ENCODE data around the gene RNF13. TPM values are rescaled to one million over a fixed set of nuclear protein-coding genes. Genes with fewer than 3 reads are reported as not detected.

The RNF13 gene
- total and polyA plus RNA-seq, 8 donors: 18.1 to 51.9 (median 35.3) TPM

DNA sequence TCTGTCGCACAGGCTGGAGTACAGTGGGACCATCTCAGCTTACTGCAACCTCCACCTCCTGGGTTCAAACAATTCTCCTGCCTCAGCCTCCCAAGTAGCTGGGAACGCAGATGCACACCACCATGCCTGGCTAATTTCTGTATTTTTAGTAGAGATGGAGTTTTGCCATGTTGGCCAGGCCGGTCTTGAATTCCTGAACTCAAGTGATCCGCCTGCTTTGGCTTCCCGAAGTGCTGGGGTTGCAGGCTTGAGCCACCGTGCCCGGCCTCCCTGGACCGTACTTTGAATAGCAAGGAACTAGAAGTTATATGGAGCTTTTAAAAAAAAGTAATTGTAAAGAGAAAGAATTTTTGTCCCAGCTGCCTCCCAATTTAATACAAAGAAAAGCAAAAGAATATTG lies 12.3 kb upstream of the RNF13 start:
- no peak for TF ChIP-seq CTCF (IDR thresholded peaks at IDR 0.05)
- ATAC-seq: no peak
- H3K27me3 ChIP-seq: no peaks in the 10 kb centered on the region
- no peak for FAIRE-seq
- no peaks in the 10 kb centered on the region for H3K4me1 ChIP-seq
- intact Hi-C loops (cut with DNase I): no loop called here
- H3K36me3 ChIP-seq: no peaks in the 10 kb centered on the region
- 86 to 94% methylated on average over 8 of the region's 8 CpGs for WGBS, 2 donors
- H3K9me3 ChIP-seq: no peaks in the 10 kb centered on the region
- no peak overlapping the region for H3K4me3 ChIP-seq
- H3K27ac ChIP-seq: no peak overlapping the region
- no peak for DNase-seq

DNA sequence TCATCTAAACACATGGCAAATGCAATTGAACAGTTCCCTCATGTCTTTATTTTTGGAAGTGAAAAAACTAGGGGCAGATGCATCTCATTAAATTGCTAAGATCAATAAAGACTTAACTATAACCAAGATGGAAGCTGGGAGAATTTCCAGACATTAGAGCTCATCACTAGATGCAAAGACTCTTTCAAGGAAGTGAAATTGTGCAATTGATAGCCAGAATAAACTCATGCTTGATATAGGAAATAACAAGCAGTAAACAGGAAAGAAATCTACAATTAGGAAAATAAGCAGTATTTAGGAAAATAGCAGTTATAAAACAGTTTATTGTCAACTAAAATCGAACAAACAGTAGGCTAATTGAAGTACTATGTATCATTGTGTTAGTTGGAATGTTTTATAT lies 11.8 kb upstream of the RNF13 start:
- no peak for DNase-seq
- no peaks in the 10 kb centered on the region for H3K9me3 ChIP-seq
- WGBS, 2 donors: 50 to 57% methylated on average over 1 of the region's 1 CpG
- no peaks in the 10 kb centered on the region for H3K36me3 ChIP-seq
- H3K27me3 ChIP-seq: no peaks in the 10 kb centered on the region
- no peak overlapping the region for H3K27ac ChIP-seq
- intact Hi-C loops (cut with DNase I): no loop called here
- no peak for TF ChIP-seq CTCF (IDR thresholded peaks at IDR 0.05)
- FAIRE-seq: no peak
- H3K4me1 ChIP-seq: no peaks in the 10 kb centered on the region
- ATAC-seq: no peak
- H3K4me3 ChIP-seq: no peak overlapping the region

GRCh38 chr3:149801639-149802038 lies 11.4 kb upstream of the RNF13 start:
- no peak overlapping the region for H3K27ac ChIP-seq
- no peaks in the 10 kb centered on the region for H3K4me1 ChIP-seq
- WGBS, 2 donors: 36 to 43% methylated on average over 5 of the region's 5 CpGs
- FAIRE-seq (no peak), DNase-seq (no peak), ATAC-seq (no peak)
- H3K9me3 ChIP-seq: no peaks in the 10 kb centered on the region
- H3K36me3 ChIP-seq: no peaks in the 10 kb centered on the region
- no peak overlapping the region for H3K4me3 ChIP-seq
- no peaks in the 10 kb centered on the region for H3K27me3 ChIP-seq
- intact Hi-C loops (cut with DNase I): no loop called here
- TF ChIP-seq CTCF (IDR thresholded peaks at IDR 0.05): no peak

DNA sequence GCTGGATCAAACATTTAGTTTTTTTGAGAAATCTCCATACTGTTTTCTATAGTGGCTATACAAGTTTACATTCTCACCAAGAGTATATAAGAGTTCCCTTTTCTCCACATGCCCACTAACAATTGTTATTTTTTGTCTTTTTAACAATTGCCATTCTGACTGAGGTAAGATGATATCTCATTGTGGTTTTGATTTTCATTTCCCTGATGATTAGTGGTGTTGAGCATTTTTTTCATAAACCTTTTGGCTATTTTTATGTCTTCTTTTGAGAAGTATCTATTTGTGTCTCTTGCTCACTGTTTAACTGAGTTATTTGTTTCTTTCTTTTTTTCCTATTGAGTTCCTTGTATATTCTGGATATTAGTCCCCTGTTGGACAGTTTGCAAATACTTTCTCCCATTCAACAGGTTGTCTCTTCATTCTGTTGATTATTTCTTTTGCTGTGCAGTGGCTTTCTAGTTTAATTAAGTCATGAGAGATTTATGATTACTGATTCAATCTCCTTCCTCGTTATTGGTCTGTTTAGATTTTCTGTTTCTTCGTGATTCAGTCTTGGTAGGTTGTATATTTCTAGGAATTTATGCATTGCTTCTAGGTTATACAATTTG lies 6.7 kb upstream of the RNF13 start:
- intact Hi-C loops (cut with DNase I): no loop called here
- no peak for FAIRE-seq
- ATAC-seq: no peak
- no peak for DNase-seq
- no peaks in the 10 kb centered on the region for H3K27me3 ChIP-seq
- WGBS, 2 donors: 68 to 77% methylated on average over 2 of the region's 2 CpGs
- no peak overlapping the region for H3K27ac ChIP-seq
- no peak overlapping the region for H3K4me3 ChIP-seq
- no peaks in the 10 kb centered on the region for H3K36me3 ChIP-seq
- H3K4me1 ChIP-seq: no peaks in the 10 kb centered on the region
- no peak for TF ChIP-seq CTCF (IDR thresholded peaks at IDR 0.05)
- H3K9me3 ChIP-seq: no peaks in the 10 kb centered on the region

DNA sequence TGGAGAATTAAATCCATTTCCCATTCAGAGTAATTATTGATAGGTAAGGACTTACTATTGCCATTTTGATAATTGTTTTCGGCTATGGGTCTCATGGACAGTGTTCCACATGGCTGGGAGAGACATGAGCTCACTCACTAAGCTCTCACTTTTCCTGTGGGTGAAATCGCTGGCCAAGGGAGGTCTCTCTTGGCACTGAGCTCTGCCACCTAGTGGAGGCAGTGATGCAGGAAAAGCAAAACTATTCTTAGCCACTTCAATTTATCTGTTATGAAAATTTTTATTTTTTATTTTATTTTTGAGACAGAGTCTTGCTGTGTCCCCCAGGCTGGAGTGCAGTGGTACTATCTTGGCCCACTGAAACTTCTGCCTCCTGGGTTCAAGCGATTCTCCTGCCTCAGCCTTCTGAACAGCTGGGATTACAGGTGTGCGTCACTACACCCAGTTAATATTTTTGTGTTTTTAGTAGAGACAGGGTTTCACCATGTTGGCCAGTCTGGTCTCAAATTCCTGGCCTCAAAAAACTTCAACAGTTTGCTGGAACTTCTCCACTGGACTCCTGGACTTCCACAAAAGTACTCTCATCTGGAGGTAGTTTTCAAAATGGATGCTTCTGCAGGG lies 4.7 kb upstream of the RNF13 start:
- TF ChIP-seq CTCF (IDR thresholded peaks at IDR 0.05): peak; percentile 69 to 81 (median 76)
- FAIRE-seq (peak; percentile 53), ATAC-seq (peak in 3 of 4 donors; percentile 31 to 43 (median 39)), DNase-seq (peak; percentile 44 to 74 (median 65))
- Histone ChIP-seq H3K4me1 (no peaks in the 10 kb centered on the region), H3K9me3 (no peaks in the 10 kb centered on the region), H3K27ac (no peak overlapping the region), H3K4me3 (no peak overlapping the region), H3K27me3 (no peaks in the 10 kb centered on the region), H3K36me3 (no peaks in the 10 kb centered on the region)
- 26% methylated on average over 4 of the region's 4 CpGs for WGBS, 2 donors
- intact Hi-C loops (cut with DNase I): no loop called here

Measured in pancreas (tissue), 10 donors.